Measurements from ENCODE around the gene SYPL2.

DNA sequence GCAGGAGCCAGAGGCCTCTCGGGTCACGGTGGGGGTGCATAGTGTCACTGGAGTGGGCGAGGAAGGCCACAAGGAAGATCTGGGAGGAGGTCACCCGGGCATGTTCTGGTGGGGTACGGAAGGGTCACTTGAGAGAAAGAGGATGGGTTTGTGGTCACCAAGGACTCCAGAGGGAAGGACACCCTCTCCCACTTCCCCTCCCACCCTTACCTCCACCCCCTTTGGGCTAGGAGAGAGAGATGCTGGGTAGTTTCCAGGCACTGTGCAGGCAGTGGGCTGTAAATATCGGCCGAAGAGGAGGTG, 42.5 kb downstream of the SYPL2 start:
- TF ChIP-seq, protein P1, sequence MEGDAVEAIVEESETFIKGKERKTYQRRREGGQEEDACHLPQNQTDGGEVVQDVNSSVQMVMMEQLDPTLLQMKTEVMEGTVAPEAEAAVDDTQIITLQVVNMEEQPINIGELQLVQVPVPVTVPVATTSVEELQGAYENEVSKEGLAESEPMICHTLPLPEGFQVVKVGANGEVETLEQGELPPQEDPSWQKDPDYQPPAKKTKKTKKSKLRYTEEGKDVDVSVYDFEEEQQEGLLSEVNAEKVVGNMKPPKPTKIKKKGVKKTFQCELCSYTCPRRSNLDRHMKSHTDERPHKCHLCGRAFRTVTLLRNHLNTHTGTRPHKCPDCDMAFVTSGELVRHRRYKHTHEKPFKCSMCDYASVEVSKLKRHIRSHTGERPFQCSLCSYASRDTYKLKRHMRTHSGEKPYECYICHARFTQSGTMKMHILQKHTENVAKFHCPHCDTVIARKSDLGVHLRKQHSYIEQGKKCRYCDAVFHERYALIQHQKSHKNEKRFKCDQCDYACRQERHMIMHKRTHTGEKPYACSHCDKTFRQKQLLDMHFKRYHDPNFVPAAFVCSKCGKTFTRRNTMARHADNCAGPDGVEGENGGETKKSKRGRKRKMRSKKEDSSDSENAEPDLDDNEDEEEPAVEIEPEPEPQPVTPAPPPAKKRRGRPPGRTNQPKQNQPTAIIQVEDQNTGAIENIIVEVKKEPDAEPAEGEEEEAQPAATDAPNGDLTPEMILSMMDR (IDR thresholded peaks at IDR 0.05; ENCODE audit: low read depth, low read length) = no peak
- TF ChIP-seq, protein P2, sequence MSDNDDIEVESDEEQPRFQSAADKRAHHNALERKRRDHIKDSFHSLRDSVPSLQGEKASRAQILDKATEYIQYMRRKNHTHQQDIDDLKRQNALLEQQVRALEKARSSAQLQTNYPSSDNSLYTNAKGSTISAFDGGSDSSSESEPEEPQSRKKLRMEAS (IDR thresholded peaks at IDR 0.05; ENCODE audit: low read depth, low read length) = no peak
- TF ChIP-seq POLR2A (IDR thresholded peaks at IDR 0.05; ENCODE audit: extremely low read depth, insufficient read length) = no peak
- TF ChIP-seq MYC (IDR thresholded peaks at IDR 0.05; ENCODE audit: low read depth, low read length) = no peak
